GM18502 (cell line): ENCODE results near the gene S100Z.
"Not testable (repeated sequence)": the region's sequence is repeated elsewhere in the genome, so short reads cannot be mapped to it uniquely, and the experiment has no call there.

Source experiments
- ATAC-seq: cut with Tn5 transposase; IDR thresholded peaks from one replicate; pipeline ENCODE4 v1.9.1; 2021; ENCODE audit warnings: mild to moderate bottlenecking; ENCODE audit not compliant: unreplicated experiment, poor library complexity

S100Z gene

DNA sequence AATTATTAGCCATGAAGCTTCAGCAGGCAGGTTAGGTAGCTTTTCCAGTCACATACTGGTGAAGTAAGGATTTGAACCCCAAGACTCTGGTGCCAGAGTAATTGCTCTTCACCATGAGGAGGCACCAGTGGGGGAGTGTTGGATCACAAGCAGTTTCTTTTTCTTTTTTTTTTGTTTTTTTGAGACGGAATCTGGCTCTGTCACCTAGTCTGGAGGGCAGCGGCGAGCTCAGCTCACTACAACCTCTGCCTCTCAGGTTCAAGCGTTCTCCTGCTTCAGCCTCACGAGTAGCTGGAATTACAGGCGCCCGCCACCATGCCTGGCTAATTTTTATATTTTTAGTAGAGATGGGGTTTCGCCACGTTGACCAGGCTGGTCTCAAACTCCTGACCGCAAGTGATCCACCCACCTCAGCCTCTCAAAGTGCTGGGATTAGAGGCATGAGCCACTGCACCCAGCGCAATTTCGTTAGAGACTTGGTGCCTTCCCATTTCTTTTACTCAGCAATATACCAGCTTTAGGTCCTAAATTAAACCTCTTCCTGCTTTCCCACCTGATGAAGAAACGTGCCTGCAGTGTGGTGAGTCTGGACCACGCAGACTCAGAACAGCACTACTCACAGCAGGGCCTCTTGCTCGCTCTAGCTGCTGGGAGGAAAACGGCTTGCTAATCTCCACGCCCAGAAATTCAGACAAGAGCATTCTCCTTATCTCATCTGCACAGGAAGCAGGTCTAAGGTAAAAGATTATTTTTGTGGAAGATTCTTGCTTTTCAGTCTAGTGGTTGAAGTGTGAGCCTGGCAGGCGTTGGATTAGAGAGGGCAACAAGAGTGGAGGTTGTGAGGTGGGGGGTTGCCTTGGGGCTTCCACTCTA lies at the start of gene S100Z:
Gene S100Z, plus strand, starts transcription at position 596 of the 873 bp plus-strand sequence. CDS start 25,346 bp downstream, outside the sequence.
- no peak for ATAC-seq

DNA sequence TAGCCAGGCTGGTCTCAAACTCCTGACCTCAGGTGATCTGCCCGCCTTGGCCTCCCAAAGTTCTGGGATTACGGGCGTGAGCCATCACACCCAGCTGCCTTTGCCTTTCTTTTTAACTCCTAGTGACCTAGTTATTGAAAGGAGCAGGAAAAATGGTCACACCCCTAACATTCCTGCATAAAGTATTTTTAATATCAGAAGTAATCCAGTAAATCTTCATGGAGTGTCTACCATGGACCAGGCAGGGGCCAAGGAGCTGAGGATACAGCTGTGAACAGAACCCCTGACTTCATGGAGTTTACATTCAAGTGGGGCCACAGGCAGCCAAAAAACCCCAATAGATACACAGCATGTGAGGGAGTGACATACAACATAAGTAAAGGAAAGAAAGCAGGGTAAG lies 49.2 kb upstream of the S100Z start:
- ATAC-seq = no peak

DNA sequence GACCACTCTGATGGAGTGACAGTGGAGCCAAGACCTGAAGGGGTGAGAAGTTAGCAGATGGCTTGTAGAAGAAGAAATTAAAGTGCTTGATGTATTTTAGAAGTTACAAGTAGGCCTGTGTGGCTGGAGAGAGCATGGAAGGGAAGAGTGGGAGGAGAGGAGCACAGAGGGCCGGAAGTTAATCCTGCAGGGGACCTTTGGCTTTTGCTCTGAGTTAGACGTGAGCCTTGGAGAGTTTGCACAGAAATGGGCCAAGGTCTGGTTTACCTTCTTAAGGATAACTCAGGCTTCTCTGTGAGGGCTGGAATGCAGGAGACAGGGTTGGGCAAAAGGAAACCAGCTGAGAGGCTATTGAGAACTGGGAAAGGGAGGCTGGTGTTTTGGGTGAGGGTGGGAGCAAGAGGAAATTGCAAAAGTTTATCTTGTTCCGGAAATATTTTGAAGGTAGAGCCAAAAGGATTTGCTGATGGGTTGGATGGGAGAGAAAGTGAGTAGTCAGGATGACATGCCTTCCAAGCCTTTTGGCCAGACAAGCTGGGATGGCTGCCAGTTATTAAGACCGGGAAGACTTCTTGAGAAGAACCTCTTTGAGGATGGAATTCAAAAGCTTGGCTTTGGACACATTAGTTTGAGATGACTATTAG lies 48.5 kb upstream of the S100Z start:
- no peak for ATAC-seq

DNA sequence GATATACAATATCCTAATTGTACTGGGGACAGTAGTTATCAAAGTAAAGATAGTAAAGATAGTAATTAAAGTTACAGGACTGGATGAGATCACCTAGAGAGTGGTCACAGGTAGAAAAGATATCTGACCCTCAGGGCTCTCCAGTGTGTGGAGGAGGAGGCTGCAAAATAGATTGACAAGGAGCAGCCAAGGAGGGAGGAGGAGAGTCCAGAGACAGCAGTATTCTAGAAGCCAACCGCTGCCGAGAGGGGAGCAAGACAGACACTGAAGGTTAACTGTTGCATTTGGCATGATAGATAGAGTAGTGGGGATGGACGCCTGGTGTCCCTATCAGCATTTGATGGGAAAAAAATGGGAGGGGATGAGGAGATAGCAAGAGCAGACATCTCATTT lies 48.0 kb upstream of the S100Z start:
- no peak for ATAC-seq

DNA sequence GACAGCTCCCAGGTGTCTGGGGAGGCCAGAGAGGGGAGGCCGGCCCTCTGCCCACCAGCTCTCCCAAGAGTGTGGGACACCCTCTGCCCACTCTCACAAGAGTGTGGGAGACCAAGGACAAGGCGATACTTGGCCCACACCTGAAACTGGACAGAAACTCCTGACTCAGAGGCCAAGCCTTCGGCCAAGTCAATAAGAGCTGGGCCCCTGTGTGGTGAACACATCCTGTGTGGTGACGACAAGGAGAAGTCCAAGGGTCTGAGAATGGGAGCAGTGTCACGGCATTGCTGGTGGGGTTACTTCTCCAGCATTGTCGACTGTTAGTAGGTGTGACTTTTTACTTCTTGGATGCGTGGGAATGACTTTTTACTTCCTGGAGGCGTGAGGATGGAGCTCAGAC lies 45.5 kb upstream of the S100Z start:
- ATAC-seq = no peak

DNA sequence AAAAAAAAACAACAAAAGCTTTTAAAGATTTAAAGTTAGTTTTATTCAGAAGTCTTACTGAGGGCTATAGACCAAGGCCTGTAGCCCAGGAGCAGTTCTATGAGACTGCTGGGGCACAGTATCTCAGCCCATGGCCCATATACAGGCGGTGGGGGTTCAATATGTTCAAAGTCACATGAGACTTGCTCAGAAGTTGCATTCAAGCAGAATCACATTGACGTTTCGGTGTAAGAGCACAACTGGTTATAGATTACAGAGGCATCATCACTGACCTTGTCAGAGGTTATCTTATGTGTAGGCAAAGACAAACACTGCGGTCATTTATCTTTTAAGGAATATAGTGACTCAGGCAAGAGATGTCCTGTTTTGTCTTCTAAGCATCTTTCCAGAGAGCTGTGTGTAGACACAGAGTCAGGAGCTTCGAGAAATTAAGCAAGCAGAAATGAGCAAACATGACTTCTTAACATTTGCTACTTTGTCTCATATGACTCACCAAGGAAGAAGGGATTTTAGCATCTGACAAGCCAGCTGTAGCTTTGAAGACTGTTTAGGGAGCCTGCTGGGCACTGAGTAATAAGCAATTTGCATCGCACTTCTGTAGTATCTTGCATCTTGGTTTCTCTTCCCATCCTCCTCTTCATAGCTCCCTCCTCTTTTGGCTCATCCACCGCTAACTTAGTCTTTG lies 43.9 kb upstream of the S100Z start:
- ATAC-seq = no peak

DNA sequence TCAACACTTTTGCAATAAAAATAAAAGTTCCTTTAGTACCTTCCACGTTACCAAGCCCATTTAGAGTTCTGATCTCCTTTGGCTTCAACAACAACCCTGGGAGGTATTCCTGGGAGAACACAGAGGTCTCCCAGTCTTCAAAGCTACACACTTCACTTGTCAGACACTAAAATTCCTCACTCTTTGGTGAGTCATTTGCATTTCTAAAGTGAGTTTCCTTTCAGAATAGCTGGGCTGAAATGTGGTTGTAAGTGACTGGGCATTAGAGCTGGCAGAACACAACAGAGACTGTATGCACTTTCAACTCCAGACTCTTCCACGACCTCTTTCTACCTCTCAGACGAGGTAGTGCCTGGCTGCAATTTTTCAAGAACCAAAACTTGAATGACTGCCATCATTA lies 42.5 kb upstream of the S100Z start:
- ATAC-seq = no peak

DNA sequence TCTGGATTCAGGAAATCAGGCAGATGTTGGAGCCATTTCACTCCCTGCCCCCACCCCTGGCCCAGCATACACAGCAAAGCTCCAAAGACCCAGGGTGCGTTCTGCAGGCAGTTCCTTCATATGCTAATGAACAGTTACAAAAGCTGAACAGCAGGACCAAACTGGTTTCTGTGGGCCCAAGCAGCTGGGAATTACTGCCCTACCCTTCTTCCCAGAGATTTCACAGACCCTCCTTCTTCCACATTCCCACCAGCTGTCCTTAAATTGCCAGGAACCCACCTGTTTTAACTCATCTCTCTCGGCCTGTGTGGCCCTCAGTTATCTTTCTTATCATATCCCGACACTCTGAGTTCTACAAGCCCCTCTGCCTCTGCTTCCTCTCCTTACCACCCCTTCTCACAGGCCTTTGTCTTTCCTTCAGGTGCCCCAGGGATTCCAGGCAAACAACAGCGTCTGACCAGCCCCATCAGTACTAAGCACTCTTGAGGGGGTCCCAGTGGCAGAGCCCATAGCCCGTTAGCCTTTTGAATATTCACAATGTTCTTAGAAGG lies 41.6 kb upstream of the S100Z start:
- ATAC-seq = no peak

DNA sequence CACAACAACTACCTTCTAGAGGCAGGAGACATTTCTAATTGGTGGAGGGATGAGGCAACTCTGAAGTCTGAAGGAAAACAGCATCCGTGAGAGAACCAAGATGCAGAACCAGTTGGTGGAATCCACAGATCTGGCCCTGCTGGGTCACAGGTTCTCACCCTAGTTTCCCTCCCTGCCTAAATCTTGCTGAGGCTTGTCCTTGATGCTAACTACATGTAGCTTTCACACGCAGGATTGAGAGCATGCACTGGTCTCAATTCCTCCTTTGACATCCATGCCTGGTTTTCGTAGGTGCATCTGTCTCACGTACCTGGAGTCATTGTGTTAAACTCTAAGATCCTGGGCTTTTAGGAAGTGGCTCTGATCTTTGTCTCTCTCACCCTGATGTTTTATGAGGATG lies 40.7 kb upstream of the S100Z start:
- no peak for ATAC-seq

DNA sequence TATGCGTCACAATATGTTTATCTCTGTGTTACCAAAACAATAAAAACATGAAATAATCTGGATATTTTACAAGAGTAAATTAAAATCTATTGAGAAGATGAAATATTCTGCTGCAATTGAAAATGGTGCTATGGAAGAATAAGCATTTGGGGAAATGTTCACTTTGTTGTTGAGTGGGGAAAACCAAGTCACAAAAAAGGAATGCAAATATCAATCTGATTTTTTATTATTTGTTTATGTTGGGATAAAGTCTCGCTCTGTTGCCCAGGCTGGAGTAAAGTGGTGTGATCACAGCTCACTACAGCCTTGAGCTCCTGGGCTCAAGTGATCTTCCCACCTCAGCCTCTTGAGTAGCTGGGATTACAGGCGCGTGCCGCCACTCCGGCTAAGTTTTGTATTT lies 39.6 kb upstream of the S100Z start:
- no peak for ATAC-seq

DNA sequence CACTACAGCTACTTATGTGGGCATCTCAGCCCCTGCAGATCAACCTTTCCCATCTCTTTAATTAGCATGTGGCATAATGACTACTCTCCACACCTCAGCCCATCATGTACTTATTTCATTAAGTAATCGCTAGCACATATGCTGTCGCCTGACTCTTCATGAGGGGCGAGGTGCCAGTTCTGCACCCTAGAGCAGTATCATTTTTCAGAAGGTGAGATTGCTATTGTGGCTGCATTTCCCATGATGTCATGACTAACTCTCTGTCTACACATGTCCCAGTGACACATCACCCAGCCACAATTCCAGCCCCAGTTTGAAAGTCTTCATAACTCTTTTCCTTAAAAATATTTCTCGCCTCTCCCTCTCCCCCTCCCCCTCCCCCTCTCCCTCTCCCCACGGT lies 38.6 kb upstream of the S100Z start:
- ATAC-seq = no peak

DNA sequence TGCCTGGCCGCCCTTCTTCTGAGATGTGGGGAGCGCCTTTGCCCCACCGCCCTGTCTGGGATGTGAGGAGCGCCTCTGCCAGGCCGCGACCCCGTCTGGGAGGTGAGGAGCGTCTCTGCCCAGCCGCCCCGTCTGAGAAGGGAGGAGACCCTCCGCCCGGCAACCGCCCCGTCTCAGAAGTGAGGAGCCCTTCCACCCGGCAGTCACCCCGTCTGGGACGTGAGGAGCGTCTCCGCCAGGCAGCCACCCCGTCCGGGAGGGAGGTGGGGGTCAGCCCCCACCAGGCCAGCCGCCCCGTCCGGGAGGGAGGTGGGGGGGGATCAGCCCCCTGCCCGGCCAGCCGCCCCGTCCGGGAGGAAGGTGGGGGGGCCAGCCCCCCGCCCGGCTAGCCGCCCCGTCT lies 37.6 kb upstream of the S100Z start:
- not testable (repeated sequence) for ATAC-seq

DNA sequence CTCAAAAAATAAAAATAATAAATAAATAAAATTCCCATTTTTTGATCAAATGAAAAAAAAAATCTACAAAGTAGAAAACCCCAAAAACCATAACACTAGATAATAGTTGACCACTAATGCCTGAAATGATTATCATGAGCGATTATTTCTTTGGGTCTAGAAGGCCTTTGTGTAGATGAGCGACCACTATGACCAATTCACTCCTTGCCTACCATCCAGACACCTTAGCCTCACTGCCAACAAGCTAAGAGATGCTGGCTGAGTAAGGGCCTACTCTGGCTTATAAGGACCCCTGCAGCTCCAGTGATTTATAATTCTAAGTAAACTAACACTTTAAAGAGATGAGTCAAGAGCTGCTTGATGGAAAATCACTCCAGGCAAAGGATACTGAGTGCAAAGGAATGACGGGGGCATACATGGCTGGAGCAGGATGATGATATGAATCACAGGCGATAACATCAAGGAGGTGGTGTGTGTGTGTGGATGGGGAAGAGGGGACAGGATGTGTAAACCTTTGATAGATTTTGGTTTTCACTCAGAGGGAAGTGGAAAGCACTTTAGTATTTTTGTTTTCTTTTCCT lies 35.7 kb upstream of the S100Z start:
- no peak for ATAC-seq

DNA sequence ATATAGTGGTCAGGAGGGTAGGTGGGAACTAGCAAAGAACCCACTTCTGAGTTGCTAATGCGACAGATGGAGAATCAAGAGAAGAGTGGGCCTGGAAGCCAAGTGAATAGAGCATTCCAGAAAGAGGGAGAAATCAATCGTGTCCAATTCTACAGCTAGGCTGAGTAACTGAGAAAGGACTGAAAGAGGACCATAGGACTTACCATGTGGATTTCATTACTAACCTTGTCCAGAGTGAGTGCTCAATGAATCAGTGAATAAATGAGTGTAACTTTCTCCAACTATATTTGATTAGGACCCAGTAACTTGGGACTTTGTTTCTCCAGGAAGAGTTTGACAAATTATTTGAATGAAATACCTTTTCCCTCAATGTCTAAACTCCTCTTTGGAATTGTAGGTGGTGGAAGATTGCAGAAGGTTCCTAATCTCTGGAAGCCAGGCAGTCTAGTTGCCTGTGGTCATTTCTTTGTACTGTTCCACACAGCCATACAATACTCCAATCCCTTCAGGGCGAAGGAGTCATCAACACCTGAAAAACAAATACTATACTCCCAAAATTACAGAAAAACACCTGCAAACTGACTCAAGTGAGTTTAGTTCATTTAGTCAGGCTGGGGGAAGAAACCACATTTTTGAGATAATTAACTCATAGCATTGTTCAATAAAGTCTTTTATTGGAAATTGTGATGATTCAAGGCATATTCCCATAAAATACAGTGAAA lies 33.5 kb upstream of the S100Z start:
- no peak for ATAC-seq

DNA sequence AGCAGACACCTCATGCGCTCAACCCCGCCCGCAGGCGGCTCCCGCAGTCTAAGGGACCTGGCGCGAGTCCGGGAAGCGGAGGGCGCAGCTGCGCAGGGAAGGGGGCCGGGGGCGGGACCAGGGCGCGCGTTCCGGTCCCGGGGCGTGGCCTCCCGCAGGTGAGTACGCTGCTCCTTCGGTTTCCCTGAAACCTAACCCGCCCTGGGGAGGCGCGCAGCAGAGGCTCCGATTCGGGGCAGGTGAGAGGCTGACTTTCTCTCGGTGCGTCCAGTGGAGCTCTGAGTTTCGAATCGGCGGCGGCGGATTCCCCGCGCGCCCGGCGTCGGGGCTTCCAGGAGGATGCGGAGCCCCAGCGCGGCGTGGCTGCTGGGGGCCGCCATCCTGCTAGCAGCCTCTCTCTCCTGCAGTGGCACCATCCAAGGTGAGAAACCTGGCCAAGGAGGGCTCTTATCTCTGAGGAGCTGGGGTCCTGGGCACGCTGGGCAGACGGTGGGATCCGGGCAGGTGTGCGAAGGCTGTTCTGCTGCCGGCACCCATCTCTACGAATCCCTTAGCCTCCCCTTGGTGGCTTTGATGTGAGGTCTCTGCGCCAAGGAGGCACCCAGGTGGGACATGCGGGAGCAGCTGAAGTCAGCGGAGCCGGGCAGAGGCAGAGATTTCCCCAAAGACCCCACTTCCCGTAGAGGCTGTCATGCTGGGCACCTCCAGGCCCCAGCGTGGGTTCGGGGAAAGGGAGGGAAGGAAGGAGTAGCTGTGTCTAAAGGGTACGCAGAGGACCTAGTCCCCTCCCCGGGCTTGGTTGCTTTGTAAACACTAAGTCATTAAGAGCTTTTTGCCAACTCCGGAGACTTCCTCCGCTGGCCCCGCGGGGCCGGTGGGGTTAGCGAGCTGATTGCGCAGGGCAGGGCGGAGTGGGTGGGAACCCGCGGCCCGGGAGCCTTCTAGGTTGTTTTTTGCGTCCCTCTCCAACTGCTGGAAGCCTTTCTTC lies 30.7 kb upstream of the S100Z start, which contains the start of gene F2RL1:
Gene F2RL1, plus strand, starts transcription at position 187 of the 988 bp plus-strand sequence. Its CDS starts 153 bp downstream, at position 340.
- ATAC-seq = no peak

DNA sequence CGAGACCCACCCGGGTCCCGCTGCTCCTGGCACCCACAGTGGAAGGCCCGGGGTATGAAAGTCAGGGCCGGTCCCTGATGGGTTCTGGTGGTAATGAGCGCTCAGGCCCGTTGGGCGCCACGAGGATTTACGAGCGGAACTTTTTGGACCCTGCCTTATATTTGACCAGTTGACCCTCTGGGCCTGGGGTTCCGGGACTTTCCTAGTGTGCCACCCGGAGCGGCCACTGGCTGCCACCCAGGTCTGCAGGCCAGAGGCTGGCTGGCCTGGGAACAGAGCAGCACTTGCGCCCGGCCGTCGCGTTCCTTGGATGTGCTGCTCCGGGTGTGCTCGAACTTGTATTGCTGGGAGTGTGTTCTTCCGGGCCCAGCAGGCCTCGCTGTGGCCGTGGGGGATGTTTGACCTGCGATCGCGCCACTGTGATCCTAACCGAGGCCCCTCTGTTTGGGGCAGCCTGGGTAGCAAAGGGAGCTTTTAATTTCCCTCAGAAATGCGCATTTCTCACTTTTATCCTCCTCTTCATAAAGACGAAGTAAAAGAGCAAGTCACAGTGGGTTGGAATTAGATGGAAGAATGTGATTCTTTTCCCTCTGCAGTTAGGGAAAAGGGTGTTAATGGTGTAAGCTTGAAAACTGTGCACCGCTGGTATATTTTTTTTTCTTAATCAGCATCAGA lies 29.8 kb upstream of the S100Z start:
- no peak for ATAC-seq

DNA sequence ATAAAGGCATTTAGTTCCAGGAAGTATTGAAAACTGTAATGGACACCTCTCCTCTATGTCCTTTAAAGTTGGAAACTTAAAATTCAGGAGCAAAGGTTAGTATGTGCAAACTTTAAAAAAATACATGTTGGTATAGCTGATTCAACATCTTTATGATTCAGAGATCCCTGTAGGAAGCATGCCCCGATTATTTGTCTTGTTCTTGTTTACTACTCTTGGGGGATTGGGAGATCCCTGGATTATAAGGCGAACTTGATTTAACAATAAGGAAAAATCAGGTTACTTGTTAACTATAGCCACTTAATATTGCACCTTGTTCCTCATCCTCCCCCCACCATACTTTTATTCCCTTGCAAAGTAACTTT lies 29.3 kb upstream of the S100Z start:
- no peak for ATAC-seq

DNA sequence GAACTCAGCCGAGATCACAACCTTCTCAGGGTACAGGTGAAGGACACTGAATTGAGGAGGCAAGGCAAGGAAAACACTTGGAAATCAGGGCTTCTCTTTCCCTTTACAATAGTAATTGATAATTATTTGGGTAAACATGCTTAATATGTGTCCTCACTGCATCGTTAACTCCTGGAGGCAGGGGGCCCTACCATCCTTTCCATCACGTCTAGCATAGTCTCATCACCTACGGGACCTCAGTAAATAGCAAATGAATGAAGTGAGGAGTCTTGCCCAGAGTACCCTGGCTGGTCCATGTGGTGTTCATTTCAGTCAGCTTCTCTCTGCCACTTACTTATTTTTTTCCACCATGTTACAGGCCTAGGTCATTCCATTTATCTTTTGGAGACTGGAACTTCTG lies 28.7 kb upstream of the S100Z start:
- ATAC-seq = no peak
